Upper lobe of left lung (tissue), 6 donors: ENCODE results near the gene ANKRD34A. TPM values are rescaled to one million over a fixed set of nuclear protein-coding genes. Genes with fewer than 3 reads are reported as not detected.

Experiments used
- ATAC-seq, 2 donors: fragments of 200-7000 bp; cut with Tn5 transposase; one replicate each; pipeline ENCODE4 v1.9.1; 2022; ENCODE audit warnings: mild to moderate bottlenecking in 2 of 2, moderate library complexity in 2 of 2; ENCODE audit not compliant: low FRiP score in 2 of 2
- DNase-seq, 2 donors: peaks; one replicate each; pipeline ENCODE4 v3.0.0-alpha.2; 2019 to 2020
- H3K27ac ChIP-seq, 4 donors: fragments of 200-600 bp; sonication (generic); one replicate each; pipeline ENCODE4 v1.5.1; 2016 to 2019
- H3K27me3 ChIP-seq, 4 donors: fragments of 200-600 bp; sonication (generic); one replicate each; pipeline ENCODE4 v1.5.1; 2017 to 2019
- H3K36me3 ChIP-seq, 4 donors: fragments of 200-600 bp; sonication (generic); one replicate each; pipeline ENCODE4 v1.5.1; 2016 to 2019
- H3K4me1 ChIP-seq, 4 donors: fragments of 200-600 bp; sonication (generic); one replicate each; pipeline ENCODE4 v1.5.1; 2018 to 2019
- H3K4me3 ChIP-seq, 4 donors: fragments of 200-600 bp; sonication (generic); one replicate each; pipeline ENCODE4 v1.5.1; 2017 to 2019; ENCODE audit warnings: mild to moderate bottlenecking in 2 of 4, moderate library complexity in 1 of 4
- H3K9me3 ChIP-seq, 4 donors: fragments of 200-600 bp; sonication (generic); one replicate each; pipeline ENCODE4 v1.5.1; 2018 to 2019
- CTCF ChIP-seq, 6 experiments: fragments of 450-650 bp in 4 of 6; fragments of 200-600 bp in 2 of 6; sonication (generic) in 2 of 6; IDR thresholded peaks; one replicate each; pipeline ENCODE4 v1.5.1; 2016 to 2019; ENCODE audit warnings: antibody characterized with exemption in 6 of 6
- EP300 ChIP-seq, 4 donors: sonication (generic); formaldehyde crosslinking; IDR thresholded peaks; one replicate each; pipeline ENCODE4 v1.5.1; 2017; ENCODE audit warnings: antibody characterized with exemption in 4 of 4, control low read depth in 2 of 4
- POLR2A ChIP-seq, 4 donors: fragments of 450-650 bp; IDR thresholded peaks; one replicate each; pipeline ENCODE4 v1.5.1; 2016 to 2017; ENCODE audit warnings: antibody characterized with exemption in 4 of 4, mild to moderate bottlenecking in 2 of 4
- POLR2AphosphoS5 ChIP-seq, 2 donors: sonication (generic); formaldehyde crosslinking; IDR thresholded peaks; one replicate each; pipeline ENCODE4 v1.5.1; 2017; ENCODE audit warnings: antibody characterized with exemption in 2 of 2
- WGBS, 2 donors: methylation state at CpG; one replicate each; pipeline ENCODE4 v1.1.5; 2017 to 2018; 5-methylcytosine and 5-hydroxymethylcytosine counted together
- total RNA-seq, 6 donors: library from RNA; depleted of rRNA in 4 of 6; stranded (reverse); fragments of >200 nt in 4 of 6; gene quantifications; one replicate each; pipeline versions ENCODE4 v1.1.0 to v1.2.1, GENCODE V29; 2016 to 2021
- donor health status: DM: no; HTN: no; CAD: no; lungs with moderate emphysema.
- donor health status: DM: no; HTN: yes; CAD: no; lungs with severe emphysema.

ANKRD34A gene
- total RNA-seq, 6 donors from 2014 or later: 0.30 to 2.6 (median 0.73) TPM

GRCh38 chr1:145917595-145917994 lies 46.8 kb downstream of the ANKRD34A start:
- 80 to 84% methylated on average over 5 of the region's 5 CpGs for WGBS, 2 donors
- no peak for TF ChIP-seq POLR2A (IDR thresholded peaks at IDR 0.05)
- no peak for TF ChIP-seq EP300 (IDR thresholded peaks at IDR 0.05)
- TF ChIP-seq POLR2AphosphoS5 (IDR thresholded peaks at IDR 0.05): no peak
- no peak for TF ChIP-seq CTCF (IDR thresholded peaks at IDR 0.05)

GRCh38 chr1:145916745-145917144 lies 47.6 kb downstream of the ANKRD34A start:
- WGBS, 2 donors: 84 to 89% methylated on average over 5 of the region's 5 CpGs
- DNase-seq: no peak
- no peaks in the 10 kb centered on the region for H3K27me3 ChIP-seq

More at GRCh38 chr1:145917595-145917994, 46.8 kb downstream of the ANKRD34A start:
- Histone ChIP-seq H3K4me1 (peaks cover 20 to 28% (median 24%) of the 10 kb centered on the region in 4 donors), H3K4me3 (peak overlapping the region; percentile 70 to 88 (median 80)), H3K36me3 (peaks cover 0 to 28% (median 7%) of the 10 kb centered on the region in 4 donors), H3K9me3 (no peaks in the 10 kb centered on the region), H3K27me3 (no peaks in the 10 kb centered on the region), H3K27ac (peak overlapping the region; percentile 85 to 95 (median 87))
- no peak for DNase-seq
- ATAC-seq: no peak

GRCh38 chr1:145912128-145912641 lies 52.2 kb downstream of the ANKRD34A start:
- Histone ChIP-seq H3K36me3 (peaks cover 10 to 48% (median 23%) of the 10 kb centered on the region in 4 donors), H3K27me3 (no peaks in the 10 kb centered on the region), H3K9me3 (no peaks in the 10 kb centered on the region), H3K4me3 (no peak overlapping the region), H3K4me1 (peaks cover 14 to 22% (median 18%) of the 10 kb centered on the region in 4 donors), H3K27ac (no peak overlapping the region)
- DNase-seq (no peak), ATAC-seq (no peak)
- TF ChIP-seq EP300 (IDR thresholded peaks at IDR 0.05) (no peak), POLR2A (IDR thresholded peaks at IDR 0.05) (no peak), POLR2AphosphoS5 (IDR thresholded peaks at IDR 0.05) (no peak), CTCF (IDR thresholded peaks at IDR 0.05) (no peak)
- WGBS, 2 donors: 75 to 87% methylated on average over 11 of the region's 11 CpGs

More at GRCh38 chr1:145916745-145917144, 47.6 kb downstream of the ANKRD34A start:
- Histone ChIP-seq H3K27ac (peak overlapping the region in 1 of 4 donors; percentile 87), H3K36me3 (peaks cover 6 to 36% (median 12%) of the 10 kb centered on the region in 4 donors), H3K4me3 (no peak overlapping the region), H3K9me3 (no peaks in the 10 kb centered on the region), H3K4me1 (peaks cover 20 to 28% (median 24%) of the 10 kb centered on the region in 4 donors)
- no peak for TF ChIP-seq POLR2AphosphoS5 (IDR thresholded peaks at IDR 0.05)
- no peak for ATAC-seq

Other genes starting within 250 kb of the ANKRD34A start
- under 1 TPM in 2 of 6 donors, not detected in 4; 0.71 to 0.89 TPM for gene CD160, start 245.1 kb downstream of the ANKRD34A start, total RNA-seq
- gene RNF115, start 140.5 kb downstream of the ANKRD34A start, total RNA-seq: 10 to 100 TPM; 10.7 to 32.0 (median 19.0) TPM
- 10 to 100 TPM; 15.9 to 40.9 (median 26.7) TPM for gene POLR3C, start 140.4 kb downstream of the ANKRD34A start, total RNA-seq
- 10 to 100 TPM in 2 of 6 donors, 1 to 10 TPM in 4; 2.1 to 11.0 (median 4.8) TPM for gene NUDT17, start 118.9 kb downstream of the ANKRD34A start, total RNA-seq
- gene PIAS3, start 105.5 kb downstream of the ANKRD34A start, total RNA-seq: 10 to 100 TPM; 23.0 to 71.2 (median 29.5) TPM
- gene ANKRD35, start 78.7 kb downstream of the ANKRD34A start, total RNA-seq: 1 to 10 TPM in 4 of 6 donors, under 1 TPM in 1, not detected in 1; 0.76 to 2.5 (median 1.3) TPM
- 10 to 100 TPM; 13.3 to 46.1 (median 14.9) TPM for gene ITGA10, start 54.5 kb downstream of the ANKRD34A start, total RNA-seq
- gene PEX11B, start 45.9 kb downstream of the ANKRD34A start, total RNA-seq: 10 to 100 TPM; 15.2 to 29.5 (median 26.9) TPM
- gene RBM8A, start 37.1 kb downstream of the ANKRD34A start, total RNA-seq: 100 to 1,000 TPM in 3 of 6 donors, 10 to 100 TPM in 3; 30.1 to 144 (median 101) TPM
- gene LIX1L, start 6.6 kb downstream of the ANKRD34A start, total RNA-seq: 10 to 100 TPM in 5 of 6 donors, 1 to 10 TPM in 1; 5.2 to 35.6 (median 16.5) TPM
- 10 to 100 TPM; 18.7 to 25.7 (median 22.5) TPM for gene POLR3GL, start 115 bp upstream of the ANKRD34A start, total RNA-seq
- gene TXNIP, start 32.0 kb upstream of the ANKRD34A start, total RNA-seq: 1,000 to 10,000 TPM in 3 of 6 donors, 100 to 1,000 TPM in 3; 703 to 1,481 (median 910) TPM
- not detected for gene HJV, start 57.2 kb upstream of the ANKRD34A start, total RNA-seq
- 10 to 100 TPM in 1 of 6 donors, 1 to 10 TPM in 4, under 1 TPM in 1; 0.67 to 10.5 (median 2.9) TPM for gene NBPF10, start 180.2 kb upstream of the ANKRD34A start, total RNA-seq